ENCODE measurements around the gene UGT2A2.

Gene UGT2A2

GRCh38 chr4:69568787-69569186 lies 70.7 kb downstream of the UGT2A2 start:
- DNase-seq, result no peak

GRCh38 chr4:69563424-69563823 lies 76.0 kb downstream of the UGT2A2 start:
- no peak for DNase-seq

DNA sequence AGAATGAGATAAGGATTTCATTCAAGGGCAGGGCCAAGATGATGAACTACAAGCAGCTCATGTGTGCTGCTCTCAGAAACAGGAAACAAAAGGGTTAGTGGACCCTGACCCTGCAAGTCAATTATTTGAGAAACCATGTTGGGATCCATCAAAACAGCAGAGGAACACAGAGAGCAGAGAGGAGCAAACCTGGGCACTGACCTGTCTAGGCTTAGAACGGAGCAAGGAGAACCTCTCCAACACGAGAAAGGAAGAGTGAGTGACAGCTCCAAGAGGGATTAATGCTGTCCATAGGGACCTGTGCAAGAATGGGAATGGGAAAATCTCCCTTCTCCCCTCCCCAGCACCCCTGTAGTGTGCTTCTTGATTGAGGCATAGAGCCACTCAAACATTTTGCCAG lies 89.8 kb downstream of the UGT2A2 start:
- DNase-seq, result no peak

GRCh38 chr4:69546134-69546765 lies 93.2 kb downstream of the UGT2A2 start:
- DNase-seq, result no peak
